GM06990 (cell line): ENCODE results near the gene VWA2.

Source experiments
- DNase-seq: peaks from one replicate; pipeline ENCODE4 v3.0.0-alpha.2; 2011; ENCODE audit not compliant: insufficient read length; ENCODE audit errors: extremely low read depth
- H3K27me3 ChIP-seq: replicated peaks from 2 replicates; pipeline ENCODE4 v1.6.0; 2011; ENCODE audit warnings: low read length; ENCODE audit not compliant: control insufficient read depth, insufficient read depth
- H3K36me3 ChIP-seq: 2 replicates; pipeline ENCODE4 v1.5.1; 2011; ENCODE audit warnings: low read length; ENCODE audit not compliant: control insufficient read depth, insufficient read depth
- H3K4me3 ChIP-seq: replicated peaks from 2 replicates; pipeline ENCODE4 v1.5.1; 2011; ENCODE audit warnings: low read depth, mild to moderate bottlenecking, control low read depth, low read length
- TF ChIP-seq, protein P1 (sequence below): IDR thresholded peaks from 2 replicates; pipeline ENCODE4 v1.5.1; 2011; ENCODE audit warnings: low read length, control low read depth, mild to moderate bottlenecking, inconsistent platforms; ENCODE audit not compliant: insufficient read depth, poor library complexity, severe bottlenecking

The VWA2 gene

DNA sequence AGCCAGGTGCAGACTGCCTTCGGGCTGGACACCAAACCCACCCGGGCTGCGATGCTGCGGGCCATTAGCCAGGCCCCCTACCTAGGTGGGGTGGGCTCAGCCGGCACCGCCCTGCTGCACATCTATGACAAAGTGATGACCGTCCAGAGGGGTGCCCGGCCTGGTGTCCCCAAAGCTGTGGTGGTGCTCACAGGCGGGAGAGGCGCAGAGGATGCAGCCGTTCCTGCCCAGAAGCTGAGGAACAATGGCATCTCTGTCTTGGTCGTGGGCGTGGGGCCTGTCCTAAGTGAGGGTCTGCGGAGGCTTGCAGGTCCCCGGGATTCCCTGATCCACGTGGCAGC is 50.0 kb downstream of the VWA2 start:
- no peak overlapping the region for H3K4me3 ChIP-seq
- DNase-seq, result no peak
- TF ChIP-seq, protein P1, sequence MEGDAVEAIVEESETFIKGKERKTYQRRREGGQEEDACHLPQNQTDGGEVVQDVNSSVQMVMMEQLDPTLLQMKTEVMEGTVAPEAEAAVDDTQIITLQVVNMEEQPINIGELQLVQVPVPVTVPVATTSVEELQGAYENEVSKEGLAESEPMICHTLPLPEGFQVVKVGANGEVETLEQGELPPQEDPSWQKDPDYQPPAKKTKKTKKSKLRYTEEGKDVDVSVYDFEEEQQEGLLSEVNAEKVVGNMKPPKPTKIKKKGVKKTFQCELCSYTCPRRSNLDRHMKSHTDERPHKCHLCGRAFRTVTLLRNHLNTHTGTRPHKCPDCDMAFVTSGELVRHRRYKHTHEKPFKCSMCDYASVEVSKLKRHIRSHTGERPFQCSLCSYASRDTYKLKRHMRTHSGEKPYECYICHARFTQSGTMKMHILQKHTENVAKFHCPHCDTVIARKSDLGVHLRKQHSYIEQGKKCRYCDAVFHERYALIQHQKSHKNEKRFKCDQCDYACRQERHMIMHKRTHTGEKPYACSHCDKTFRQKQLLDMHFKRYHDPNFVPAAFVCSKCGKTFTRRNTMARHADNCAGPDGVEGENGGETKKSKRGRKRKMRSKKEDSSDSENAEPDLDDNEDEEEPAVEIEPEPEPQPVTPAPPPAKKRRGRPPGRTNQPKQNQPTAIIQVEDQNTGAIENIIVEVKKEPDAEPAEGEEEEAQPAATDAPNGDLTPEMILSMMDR, result no peak
- peaks cover 1% of the 10 kb centered on the region for H3K27me3 ChIP-seq
- no peaks in the 10 kb centered on the region for H3K36me3 ChIP-seq

- Histone ChIP-seq H3K4me3 (no peak overlapping the region), H3K27me3 (peaks cover 1% of the 10 kb centered on the region), H3K36me3 (no peaks in the 10 kb centered on the region)
- DNase-seq, result no peak
- TF ChIP-seq, protein P1, result no peak
Observed at GRCh38 chr10:114290038-114290437, 51.0 kb downstream of the VWA2 start.

- Histone ChIP-seq H3K27me3 (peaks cover 1% of the 10 kb centered on the region), H3K4me3 (no peak overlapping the region), H3K36me3 (no peaks in the 10 kb centered on the region)
- TF ChIP-seq, protein P1, result no peak
- no peak for DNase-seq
Observed at GRCh38 chr10:114291076-114291475, 52.0 kb downstream of the VWA2 start.

DNA sequence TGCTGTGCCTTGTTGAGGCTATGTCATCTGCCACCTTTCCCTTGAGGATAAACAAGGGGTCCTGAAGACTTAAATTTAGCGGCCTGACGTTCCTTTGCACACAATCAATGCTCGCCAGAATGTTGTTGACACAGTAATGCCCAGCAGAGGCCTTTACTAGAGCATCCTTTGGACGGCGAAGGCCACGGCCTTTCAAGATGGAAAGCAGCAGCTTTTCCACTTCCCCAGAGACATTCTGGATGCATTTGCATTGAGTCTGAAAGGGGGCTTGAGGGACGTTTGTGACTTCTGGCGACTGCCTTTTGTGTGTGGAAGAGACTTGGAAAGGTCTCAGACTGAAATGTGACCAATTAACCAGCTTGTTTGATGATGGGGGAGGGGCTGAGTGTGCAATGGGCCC is 52.5 kb downstream of the VWA2 start:
- no peaks in the 10 kb centered on the region for H3K36me3 ChIP-seq
- peaks cover 1% of the 10 kb centered on the region for H3K27me3 ChIP-seq
- no peak overlapping the region for H3K4me3 ChIP-seq
- DNase-seq, result no peak
- TF ChIP-seq, protein P1, result no peak

- Histone ChIP-seq H3K36me3 (no peaks in the 10 kb centered on the region), H3K4me3 (no peak overlapping the region), H3K27me3 (peaks cover 1% of the 10 kb centered on the region; the same call in 1 of the 2 replicates)
- TF ChIP-seq, protein P1, result no peak
- DNase-seq, result no peak
Observed at GRCh38 chr10:114293075-114293474, 54.0 kb downstream of the VWA2 start.

DNA sequence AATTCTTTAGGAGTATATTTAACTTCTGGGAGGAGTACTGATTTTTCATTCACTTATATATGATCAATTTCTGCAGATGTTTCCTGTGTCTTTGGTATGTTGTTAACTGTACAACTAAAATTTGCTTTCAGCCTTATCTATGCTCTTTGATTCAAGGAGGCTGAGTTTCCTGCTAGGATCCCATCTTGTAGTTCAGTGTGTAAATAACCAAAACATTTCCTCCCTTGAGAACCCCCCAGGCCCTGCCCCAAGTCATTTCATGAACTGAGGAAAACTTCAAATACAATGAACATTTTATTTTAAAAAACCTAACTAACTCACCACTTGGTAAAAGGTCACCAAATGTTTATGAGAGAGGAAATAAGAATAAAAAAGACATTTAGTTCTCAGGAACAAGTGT is 55.5 kb downstream of the VWA2 start:
- TF ChIP-seq, protein P1, result no peak
- peaks cover 1% of the 10 kb centered on the region; the same call in 1 of the 2 replicates for H3K27me3 ChIP-seq
- H3K4me3 ChIP-seq, result no peak overlapping the region
- no peaks in the 10 kb centered on the region for H3K36me3 ChIP-seq
- no peak for DNase-seq
